Retinal pigment epithelial cell (primary cell): ENCODE measurements around the gene PROM2.

Experiments
- DNase-seq: peaks from one replicate; pipeline ENCODE4 v3.0.0-alpha.2; 2010; ENCODE audit warnings: low read depth
- H3K4me3 ChIP-seq: 2 replicates; pipeline ENCODE4 v1.5.1; 2011; ENCODE audit warnings: mild to moderate bottlenecking, low read length, control low read depth, moderate library complexity
- TF ChIP-seq, protein P1 (sequence below): conservative IDR thresholded peaks from 2 replicates; pipeline ENCODE4 v1.5.1; 2011; ENCODE audit warnings: low read depth, low read length, control low read depth, inconsistent platforms

PROM2 gene

DNA sequence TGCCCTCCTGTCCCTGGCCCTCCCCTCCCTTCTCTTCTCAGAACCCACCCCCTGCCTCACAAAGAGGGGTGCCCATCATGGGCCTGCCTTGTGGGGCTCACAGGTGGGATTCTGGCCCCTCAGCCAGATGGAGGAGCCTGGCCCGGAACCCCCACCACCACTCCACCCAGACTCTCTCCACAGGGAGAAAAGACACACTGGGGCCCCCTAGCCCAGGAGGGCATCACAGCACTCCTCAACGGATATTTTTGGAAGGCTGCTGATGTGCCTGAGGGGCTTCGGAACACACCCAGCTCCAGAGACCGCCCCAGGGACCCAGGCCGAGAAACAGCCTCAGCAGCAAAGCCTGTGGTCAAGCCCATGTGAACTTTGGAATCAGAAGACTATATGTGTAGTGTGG is 32.8 kb downstream of the PROM2 start:
- TF ChIP-seq, protein P1, sequence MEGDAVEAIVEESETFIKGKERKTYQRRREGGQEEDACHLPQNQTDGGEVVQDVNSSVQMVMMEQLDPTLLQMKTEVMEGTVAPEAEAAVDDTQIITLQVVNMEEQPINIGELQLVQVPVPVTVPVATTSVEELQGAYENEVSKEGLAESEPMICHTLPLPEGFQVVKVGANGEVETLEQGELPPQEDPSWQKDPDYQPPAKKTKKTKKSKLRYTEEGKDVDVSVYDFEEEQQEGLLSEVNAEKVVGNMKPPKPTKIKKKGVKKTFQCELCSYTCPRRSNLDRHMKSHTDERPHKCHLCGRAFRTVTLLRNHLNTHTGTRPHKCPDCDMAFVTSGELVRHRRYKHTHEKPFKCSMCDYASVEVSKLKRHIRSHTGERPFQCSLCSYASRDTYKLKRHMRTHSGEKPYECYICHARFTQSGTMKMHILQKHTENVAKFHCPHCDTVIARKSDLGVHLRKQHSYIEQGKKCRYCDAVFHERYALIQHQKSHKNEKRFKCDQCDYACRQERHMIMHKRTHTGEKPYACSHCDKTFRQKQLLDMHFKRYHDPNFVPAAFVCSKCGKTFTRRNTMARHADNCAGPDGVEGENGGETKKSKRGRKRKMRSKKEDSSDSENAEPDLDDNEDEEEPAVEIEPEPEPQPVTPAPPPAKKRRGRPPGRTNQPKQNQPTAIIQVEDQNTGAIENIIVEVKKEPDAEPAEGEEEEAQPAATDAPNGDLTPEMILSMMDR: no peak
- DNase-seq: no peak
- no peak overlapping the region for H3K4me3 ChIP-seq

DNA sequence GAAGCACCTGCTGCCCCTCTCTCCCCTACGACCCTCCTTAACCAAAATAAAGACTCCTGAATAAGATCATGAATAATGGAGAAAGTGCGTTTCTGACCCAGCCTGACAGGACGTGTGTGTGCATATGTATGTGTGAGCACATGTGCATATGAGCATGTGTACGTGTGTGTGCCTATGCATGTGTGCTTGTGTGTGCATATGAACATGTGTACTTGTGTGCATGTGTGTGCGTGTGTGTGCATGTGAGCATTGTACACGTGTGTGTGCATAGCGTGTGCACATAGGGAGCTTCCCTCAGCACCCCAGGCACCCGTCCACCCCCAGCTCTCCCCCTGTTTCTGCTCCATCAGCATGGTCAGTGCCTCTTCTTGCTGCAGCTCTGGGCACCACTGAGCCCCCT is 33.6 kb downstream of the PROM2 start:
- H3K4me3 ChIP-seq: no peak overlapping the region
- TF ChIP-seq, protein P1: no peak
- DNase-seq: no peak

DNA sequence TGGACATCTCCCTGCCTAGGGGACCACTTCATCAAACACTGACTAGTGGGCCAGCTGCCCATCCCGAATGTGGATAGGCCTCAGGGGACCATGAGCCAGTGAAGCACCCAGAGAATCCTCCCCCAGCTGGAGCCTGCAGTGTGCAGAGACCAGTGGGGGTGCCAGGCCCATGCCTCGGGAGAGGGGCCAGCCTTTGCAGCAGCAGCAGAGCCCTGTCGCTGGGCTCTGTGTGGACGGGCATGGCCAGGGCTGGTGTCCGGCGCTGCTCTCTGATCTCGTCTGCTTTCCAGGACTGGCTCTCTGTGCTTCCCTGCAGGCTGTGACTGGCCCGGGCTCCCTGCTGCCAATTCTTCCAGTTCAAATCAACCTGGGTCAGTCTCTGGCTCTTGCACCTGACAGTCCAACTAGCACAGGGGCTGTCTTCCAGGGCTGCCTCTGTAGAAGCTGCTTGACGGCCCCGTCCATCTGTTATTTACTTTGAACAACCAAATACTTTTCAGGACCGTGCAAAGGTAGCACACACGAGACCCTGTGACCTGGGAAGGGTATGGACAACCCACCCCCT is 34.3 kb downstream of the PROM2 start:
- no peak for DNase-seq
- H3K4me3 ChIP-seq: no peak overlapping the region
- TF ChIP-seq, protein P1: no peak

DNA sequence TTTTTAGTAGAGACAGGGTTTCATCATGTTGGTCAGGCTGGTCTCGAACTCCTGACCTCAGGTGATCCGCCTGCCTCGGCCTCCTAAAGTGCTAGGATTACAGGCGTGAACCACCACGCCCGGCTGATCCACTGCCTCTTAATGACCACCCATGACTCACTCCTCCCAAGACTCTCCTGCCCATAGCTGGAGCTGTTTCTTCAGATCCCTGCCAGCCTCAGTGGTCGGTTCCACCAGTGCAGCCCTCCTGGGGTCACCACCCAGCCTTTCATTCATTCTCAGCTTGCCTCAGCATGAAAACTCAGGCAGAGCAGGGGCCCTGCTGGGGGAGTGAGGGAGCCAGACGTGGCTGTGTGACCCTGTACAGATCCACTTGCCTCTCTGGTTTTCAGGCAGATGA is 35.4 kb downstream of the PROM2 start:
- TF ChIP-seq, protein P1: no peak
- DNase-seq: no peak
- H3K4me3 ChIP-seq: no peak overlapping the region

DNA sequence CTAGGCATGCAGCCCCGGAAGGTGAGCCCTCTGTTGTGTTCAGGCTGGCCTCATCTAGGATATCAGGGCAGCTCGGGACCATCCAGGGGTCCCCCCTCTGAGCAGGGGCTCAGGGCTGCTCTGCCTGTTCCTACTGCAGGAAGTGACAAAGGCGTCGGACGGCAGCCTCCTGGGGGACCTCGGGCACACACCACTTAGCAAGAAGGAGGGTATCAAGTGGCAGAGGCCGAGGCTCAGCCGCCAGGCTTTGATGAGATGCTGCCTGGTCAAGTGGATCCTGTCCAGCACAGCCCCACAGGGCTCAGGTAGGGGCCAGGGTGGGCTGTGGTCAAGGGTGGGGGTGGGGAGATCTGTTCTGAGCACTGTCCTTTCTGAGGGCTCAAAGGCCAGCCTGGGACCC is 36.0 kb downstream of the PROM2 start:
- no peak for DNase-seq
- TF ChIP-seq, protein P1: no peak
- H3K4me3 ChIP-seq: no peak overlapping the region

DNA sequence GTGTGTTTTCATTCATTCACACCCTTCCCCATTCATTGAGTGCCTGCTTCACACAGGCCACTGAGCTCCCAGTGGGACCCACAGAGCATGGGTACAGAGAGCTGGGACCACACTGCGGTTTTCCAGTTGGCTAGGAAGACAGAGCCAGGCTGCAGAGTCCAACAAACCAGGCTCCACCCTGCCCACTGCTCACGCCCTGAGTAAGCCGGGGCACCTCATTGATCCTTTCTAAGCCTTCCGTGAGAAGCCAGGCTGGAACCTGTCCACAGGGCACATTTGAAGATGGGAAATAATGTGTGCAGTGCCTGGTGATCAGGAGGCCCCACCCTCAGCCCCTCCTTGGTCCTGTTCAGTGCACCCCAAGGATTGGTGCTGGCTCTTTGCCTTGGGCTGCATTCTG is 36.4 kb downstream of the PROM2 start:
- H3K4me3 ChIP-seq: no peak overlapping the region
- DNase-seq: no peak
- TF ChIP-seq, protein P1: no peak

DNA sequence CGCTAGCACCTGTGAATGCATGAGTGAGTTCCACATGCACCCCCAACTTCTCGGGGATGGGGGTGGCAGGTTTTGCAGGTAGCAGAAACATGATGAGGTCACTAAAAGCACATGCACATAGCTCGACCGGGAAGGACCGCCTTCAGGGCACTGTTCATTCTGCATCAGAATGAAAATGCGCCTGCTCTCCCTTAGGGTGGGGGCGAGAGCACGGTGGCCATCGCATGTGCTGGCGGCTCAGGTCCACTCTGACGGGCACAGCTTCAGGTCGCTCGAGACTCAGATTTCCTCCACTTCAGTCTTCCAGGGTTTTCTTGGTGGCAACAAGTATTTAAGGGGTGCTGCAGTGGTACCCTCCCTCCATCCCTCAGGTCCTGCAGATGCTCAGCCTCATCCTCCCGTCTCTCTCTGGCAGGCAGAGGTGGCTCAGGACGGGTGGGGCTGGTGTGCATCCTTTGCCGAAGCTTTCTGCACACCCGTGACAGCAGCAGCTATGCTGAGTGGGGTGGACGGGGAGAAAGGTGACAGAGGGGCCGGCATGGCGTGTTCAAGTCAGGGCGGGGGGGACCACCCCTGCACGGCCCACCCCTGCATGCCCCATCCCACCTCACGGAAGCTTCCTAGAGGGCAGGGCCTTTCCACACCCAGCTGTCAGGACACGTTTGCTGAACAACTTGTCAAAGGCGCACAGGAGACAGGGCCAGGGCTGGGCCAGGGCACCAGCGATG is 37.7 kb downstream of the PROM2 start:
- TF ChIP-seq, protein P1: no peak
- DNase-seq: no peak

More for the DNA sequence above, 37.7 kb downstream of the PROM2 start:
- no peak overlapping the region for H3K4me3 ChIP-seq
